Epithelial cell of proximal tubule (primary cell): Measurements from ENCODE around the gene IP6K3. TPM values are rescaled to one million over a fixed set of nuclear protein-coding genes. Genes with fewer than 3 reads are reported as not detected.

ENCODE experiments used
- DNase-seq: peaks from one replicate; pipeline ENCODE4 v3.0.0-alpha.2; 2011; ENCODE audit warnings: low read depth
- H3K4me3 ChIP-seq: 2 replicates; pipeline ENCODE4 v1.5.1; 2011; ENCODE audit warnings: low read depth, mild to moderate bottlenecking, low read length
- CTCF ChIP-seq: conservative IDR thresholded peaks from 2 replicates; pipeline ENCODE4 v1.5.1; 2012; ENCODE audit warnings: low read depth, mild to moderate bottlenecking, low read length
- total RNA-seq: library from RNA; depleted of rRNA; stranded (reverse); fragments of >200 nt; gene quantifications from 2 replicates; pipeline ENCODE4 v1.2.3, GENCODE V29; 2015

IP6K3 gene
- total RNA-seq, 1 donor from 2014 or later: 0.40 TPM

GRCh38 chr6:33692760-33693158 lies 53.9 kb downstream of the IP6K3 start:
- DNase-seq: no peak
- no peak overlapping the region for H3K4me3 ChIP-seq
- no peak for TF ChIP-seq CTCF

GRCh38 chr6:33692078-33692759 lies 54.5 kb downstream of the IP6K3 start:
- no peak for DNase-seq
- no peak overlapping the region for H3K4me3 ChIP-seq
- TF ChIP-seq CTCF: no peak

GRCh38 chr6:33691456-33692077 lies 55.1 kb downstream of the IP6K3 start:
- no peak overlapping the region for H3K4me3 ChIP-seq
- no peak for DNase-seq
- no peak for TF ChIP-seq CTCF

- TF ChIP-seq CTCF: no peak
- DNase-seq: no peak
- no peak overlapping the region for H3K4me3 ChIP-seq
These were observed 55.9 kb downstream of the IP6K3 start for GRCh38 chr6:33690766-33691165.

- DNase-seq: no peak
- TF ChIP-seq CTCF: no peak
- H3K4me3 ChIP-seq: no peak overlapping the region
These were observed 56.8 kb downstream of the IP6K3 start for GRCh38 chr6:33689879-33690278.

- no peak overlapping the region for H3K4me3 ChIP-seq
- TF ChIP-seq CTCF: no peak
- no peak for DNase-seq
These were observed 57.6 kb downstream of the IP6K3 start for GRCh38 chr6:33689148-33689494.
